HCT116 (cell line): Measurements from ENCODE around the gene LINC00237. TPM values are rescaled to one million over a fixed set of nuclear protein-coding genes. Genes with fewer than 3 reads are reported as not detected.

Experiments used
- ATAC-seq: fragments of 200-7000 bp; cut with Tn5 transposase; 2 replicates; pipeline ENCODE4 v1.9.1; 2020; ENCODE audit warnings: mild to moderate bottlenecking, moderate library complexity
- BruUV-seq: library from RNA; stranded (reverse); fragments of 400-500 nt; replicated peaks from 2 replicates; lab custom pipeline; 2021; lab: Mats Ljungman, UMichigan
- CTCF ChIA-PET: fragments of 300-600 bp; sonication (Branson Sonifier 250); formaldehyde crosslinking; loops from one replicate; lab custom pipeline; 2021; ENCODE audit warnings: antibody characterized with exemption; lab: Charles Lee
- POLR2A ChIA-PET: fragments of 300-600, 350-600 bp; sonication (Branson Sonifier 250); formaldehyde crosslinking; loops from one replicate; lab custom pipeline; 2021; ENCODE audit warnings: antibody characterized with exemption; lab: Charles Lee
- RAD21 ChIA-PET, 2 experiments: fragments of 300-600 bp; sonication (Branson Sonifier 250); formaldehyde crosslinking; loops; one replicate each; lab custom pipeline; 2023; ENCODE audit warnings: low total read pairs in 2 of 2; ENCODE audit not compliant: uncharacterized antibody in 2 of 2, unreplicated experiment in 2 of 2, low non-redundant PET in 1 of 2; lab: Charles Lee
- DNase-seq: peaks from one replicate; pipeline ENCODE4 v3.0.0-alpha.2; 2010; ENCODE audit warnings: low read depth, low spot score
- H2AFZ ChIP-seq: fragments of 200-600 bp; shearing (Covaris generic), sonication (generic); 2 replicates; pipeline ENCODE4 v1.6.1; 2017; ENCODE audit warnings: low read depth, mixed run types, mixed read lengths, antibody characterized with exemption, low read length; ENCODE audit not compliant: poor library complexity, severe bottlenecking
- H3K27ac ChIP-seq: 2 replicates; pipeline ENCODE4 v1.5.1; 2012; ENCODE audit warnings: low read depth, low read length
- H3K27me3 ChIP-seq: fragments of 200-600 bp; sonication (generic); 2 replicates; pipeline ENCODE4 v1.6.1; 2016; ENCODE audit warnings: mixed run types, low read length, mixed read lengths; ENCODE audit not compliant: insufficient read depth
- H3K36me3 ChIP-seq, 2 experiments: fragments of 200-500 bp in 1 of 2; fragments of 200-600 bp in 1 of 2; sonication (Bioruptor generic) in 1 of 2; sonication (generic) in 1 of 2; 2 replicates each; pipeline versions ENCODE4 v1.5.1 to v1.6.1; 2014 to 2016; ENCODE audit warnings: low read length in 2 of 2, inconsistent platforms in 1 of 2, mixed read lengths in 1 of 2, mixed run types in 1 of 2; ENCODE audit not compliant: insufficient read depth in 2 of 2, control insufficient read depth in 1 of 2
- H3K4me1 ChIP-seq, 2 experiments: fragments of 200-600 bp in 1 of 2; sonication (generic) in 1 of 2; 2 replicates each; pipeline versions ENCODE4 v1.5.1 to v1.6.1; 2012 to 2017; ENCODE audit warnings: low read length in 2 of 2, inconsistent platforms in 1 of 2, mild to moderate bottlenecking in 1 of 2, mixed read lengths in 1 of 2, mixed run types in 1 of 2, moderate library complexity in 1 of 2; ENCODE audit not compliant: insufficient read depth in 2 of 2, control insufficient read depth in 1 of 2
- H3K4me2 ChIP-seq: fragments of 200-600 bp; sonication (generic); 2 replicates; pipeline ENCODE4 v1.6.1; 2017; ENCODE audit warnings: mixed run types, low read length, mixed read lengths
- H3K4me3 ChIP-seq, 2 experiments: fragments of 200-600 bp in 1 of 2; sonication (generic) in 1 of 2; replicated peaks in 1 of 2; 2 replicates each; pipeline ENCODE4 v1.5.1; 2011 to 2016; ENCODE audit warnings: low read length in 2 of 2, control low read depth in 1 of 2, low read depth in 1 of 2, mild to moderate bottlenecking in 1 of 2, mixed read lengths in 1 of 2, mixed run types in 1 of 2
- H3K79me2 ChIP-seq: fragments of 200-600 bp; sonication (generic); 2 replicates; pipeline ENCODE4 v1.6.1; 2017; ENCODE audit warnings: mild to moderate bottlenecking, mixed run types, low read length, moderate library complexity, mixed read lengths; ENCODE audit not compliant: insufficient read depth
- H3K9ac ChIP-seq: fragments of 200-600 bp; sonication (generic); 2 replicates; pipeline ENCODE4 v1.6.1; 2016; ENCODE audit warnings: low read length, mixed read lengths
- H3K9me2 ChIP-seq: fragments of 200-600 bp; sonication (generic), shearing (Covaris generic); 2 replicates; pipeline ENCODE4 v1.6.1; 2017; ENCODE audit warnings: mixed run types, mild to moderate bottlenecking, moderate library complexity; ENCODE audit not compliant: insufficient read depth
- H3K9me3 ChIP-seq, 2 experiments: fragments of 200-500 bp in 1 of 2; fragments of 200-600 bp in 1 of 2; sonication (Bioruptor generic) in 1 of 2; sonication (generic) in 1 of 2; 2 replicates each; pipeline ENCODE4 v1.6.1; 2014 to 2017; ENCODE audit warnings: low read length in 2 of 2, mixed read lengths in 2 of 2, inconsistent platforms in 1 of 2, low read depth in 1 of 2, mild to moderate bottlenecking in 1 of 2, mixed run types in 1 of 2, moderate library complexity in 1 of 2; ENCODE audit not compliant: control insufficient read depth in 1 of 2, insufficient read depth in 1 of 2
- H4K20me1 ChIP-seq: fragments of 200-600 bp; sonication (generic), shearing (Covaris generic); 2 replicates; pipeline ENCODE4 v1.6.1; 2017; ENCODE audit warnings: mixed run types, mild to moderate bottlenecking, moderate library complexity; ENCODE audit not compliant: insufficient read depth
- ATF3 ChIP-seq: IDR thresholded peaks from 2 replicates; pipeline ENCODE4 v1.6.1; 2012
- CBX3 ChIP-seq: IDR thresholded peaks from 2 replicates; pipeline ENCODE4 v1.6.1; 2012; ENCODE audit warnings: low read depth
- CEBPB ChIP-seq: IDR thresholded peaks from 2 replicates; pipeline ENCODE4 v1.6.1; 2012; ENCODE audit warnings: low read depth
- CTCF ChIP-seq, 3 experiments: fragments of 200-600 bp in 1 of 3; sonication (generic) in 1 of 3; IDR thresholded peaks in 2 of 3; conservative IDR thresholded peaks in 1 of 3; 2 replicates each; pipeline ENCODE4 v1.5.1; 2012 to 2017; ENCODE audit warnings: low read depth in 2 of 3, low read length in 2 of 3, antibody characterized with exemption in 1 of 3, borderline replicate concordance in 1 of 3, control low read depth in 1 of 3, mild to moderate bottlenecking in 1 of 3, mixed read lengths in 1 of 3, mixed run types in 1 of 3, moderate library complexity in 1 of 3; ENCODE audit not compliant: insufficient read depth in 1 of 3
- EZH2 ChIP-seq: fragments of 200-600 bp; sonication (generic); IDR thresholded peaks from 2 replicates; pipeline ENCODE4 v1.6.1; 2017; ENCODE audit warnings: antibody characterized with exemption, mixed run types
- FOSL1 ChIP-seq: IDR thresholded peaks from 2 replicates; pipeline ENCODE4 v1.6.1; 2012; ENCODE audit warnings: low read depth
- MAX ChIP-seq: IDR thresholded peaks from 2 replicates; pipeline ENCODE4 v1.6.1; 2012
- REST ChIP-seq: IDR thresholded peaks from 2 replicates; pipeline ENCODE4 v1.6.1; 2012; ENCODE audit warnings: low read depth
- SIN3A ChIP-seq: IDR thresholded peaks from 2 replicates; pipeline ENCODE4 v1.6.1; 2012; ENCODE audit warnings: low read depth
- SP1 ChIP-seq: IDR thresholded peaks from 2 replicates; pipeline ENCODE4 v1.6.1; 2012; ENCODE audit warnings: low read depth
- SRF ChIP-seq: IDR thresholded peaks from 2 replicates; pipeline ENCODE4 v1.6.1; 2012; ENCODE audit warnings: low read depth
- TCF7L2 ChIP-seq: IDR thresholded peaks from 2 replicates; pipeline ENCODE4 v1.7.0; 2011; ENCODE audit warnings: borderline replicate concordance, inconsistent platforms; ENCODE audit not compliant: insufficient read depth, insufficient read length; ENCODE audit errors: extremely low read depth
- YY1 ChIP-seq: IDR thresholded peaks from 2 replicates; pipeline ENCODE4 v1.6.1; 2011; ENCODE audit warnings: low read length, low read depth, moderate library complexity, mild to moderate bottlenecking; ENCODE audit not compliant: insufficient replicate concordance; ENCODE audit errors: extremely low read depth
- ZBTB33 ChIP-seq: IDR thresholded peaks from 2 replicates; pipeline ENCODE4 v1.6.1; 2011; ENCODE audit warnings: mild to moderate bottlenecking, low read length, moderate library complexity; ENCODE audit not compliant: insufficient replicate concordance; ENCODE audit errors: extremely low read depth
- ZFX ChIP-seq: fragments of 450-650 bp; IDR thresholded peaks from 2 replicates; pipeline ENCODE4 v1.6.1; 2017
- ZNF274 ChIP-seq: fragments of 200-500 bp; sonication (Bioruptor generic); IDR thresholded peaks from 2 replicates; pipeline ENCODE4 v1.6.1; 2014; ENCODE audit warnings: mild to moderate bottlenecking, low read depth, low read length, inconsistent platforms
- intact Hi-C: fragments of 100-400 bp; cut with micrococcal nuclease; formaldehyde crosslinking; loops from 2 replicates; pipeline ENCODE4 v1.10.0; 2022
- total RNA-seq: library from RNA; stranded (reverse); gene quantifications from one replicate; pipeline ENCODE4 v1.2.1, GENCODE V29; 2021; ENCODE audit not compliant: unreplicated experiment

The LINC00237 gene
- total RNA-seq, 1 experiment from 2014 or later = not detected

- POLR2A ChIA-PET = no interaction called here
- H3K9me2 ChIP-seq = no peaks in the 10 kb centered on the region
- peak overlapping the region in 1 of 2 experiments; percentile 41; a peak in 1 of 4 replicates for H3K4me3 ChIP-seq
- RAD21 ChIA-PET = no interaction called here
- DNase-seq (no peak), ATAC-seq (no peak)
- no peaks in the 10 kb centered on the region for H3K27me3 ChIP-seq
- BruUV-seq = no TSS peak
- no peaks in the 10 kb centered on the region for H4K20me1 ChIP-seq
- H3K9ac ChIP-seq = no peak overlapping the region
- CTCF ChIA-PET = interaction anchor here (1.3 kb wide), 1 partner anchor 69 kb away, joined by 5 read pairs; no protein-coding TSS in a partner anchor
- intact Hi-C loops = no loop called here
- no peak overlapping the region for H3K27ac ChIP-seq
- peaks cover 17 to 29% of the 10 kb centered on the region in 2 experiments for H3K4me1 ChIP-seq
- peak overlapping the region; percentile 92 for H2AFZ ChIP-seq
- TF ChIP-seq ZFX = no peak
- no peak for TF ChIP-seq SIN3A
- no peak for TF ChIP-seq ATF3
- no peak for TF ChIP-seq EZH2
- no peak for TF ChIP-seq CTCF (IDR thresholded peaks at IDR 0.05 in 2 of 3, conservative IDR thresholded peaks at IDR 0.05 in 1 of 3; ENCODE audit: borderline replicate concordance in 1 of 3, insufficient read depth in 1 of 3, low read depth in 2 of 3, low read length in 2 of 3)
- TF ChIP-seq FOSL1 = no peak
- no peak for TF ChIP-seq ZNF274
- TF ChIP-seq SP1 = no peak
- no peak for TF ChIP-seq CBX3
- TF ChIP-seq YY1 = no peak
- no peak for TF ChIP-seq REST
- TF ChIP-seq CEBPB = no peak
- no peak for TF ChIP-seq MAX
- no peak for TF ChIP-seq ZBTB33
- no peak for TF ChIP-seq TCF7L2
- no peak for TF ChIP-seq SRF
- no peaks in the 10 kb centered on the region for H3K36me3 ChIP-seq
- H3K4me2 ChIP-seq = peak overlapping the region; percentile 74
- no peaks in the 10 kb centered on the region for H3K9me3 ChIP-seq
- no peaks in the 10 kb centered on the region for H3K79me2 ChIP-seq
These were observed 11.4 kb upstream of the LINC00237 start for GRCh38 chr20:21117521-21117920.
